ENCODE results near the gene SGCG.

SGCG gene

DNA sequence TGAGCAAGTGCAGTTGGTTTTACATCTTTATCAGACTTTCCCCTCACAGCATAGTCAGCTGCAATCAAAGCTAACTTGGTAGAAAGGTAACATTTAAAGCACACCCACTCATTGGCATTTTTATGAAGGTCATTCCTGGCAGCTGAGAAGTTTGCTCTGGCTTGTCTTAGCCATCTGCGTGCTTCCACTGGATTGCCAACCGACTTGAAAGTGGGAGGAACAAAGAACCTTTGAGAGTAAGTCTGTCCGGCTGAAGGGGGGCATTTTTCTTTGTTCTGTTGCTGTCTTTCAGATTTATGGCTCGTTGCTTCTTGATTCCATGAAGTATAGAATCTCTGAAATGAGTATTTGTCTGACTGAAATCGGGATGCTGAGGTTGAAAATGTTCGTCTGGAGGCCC lies 149.6 kb downstream of the SGCG start:
- no peak for DNase-seq (ENCODE audit: low read depth)

GRCh38 chr13:23339225-23339624 lies 158.4 kb downstream of the SGCG start:
- DNase-seq (ENCODE audit: low read depth) = no peak

DNA sequence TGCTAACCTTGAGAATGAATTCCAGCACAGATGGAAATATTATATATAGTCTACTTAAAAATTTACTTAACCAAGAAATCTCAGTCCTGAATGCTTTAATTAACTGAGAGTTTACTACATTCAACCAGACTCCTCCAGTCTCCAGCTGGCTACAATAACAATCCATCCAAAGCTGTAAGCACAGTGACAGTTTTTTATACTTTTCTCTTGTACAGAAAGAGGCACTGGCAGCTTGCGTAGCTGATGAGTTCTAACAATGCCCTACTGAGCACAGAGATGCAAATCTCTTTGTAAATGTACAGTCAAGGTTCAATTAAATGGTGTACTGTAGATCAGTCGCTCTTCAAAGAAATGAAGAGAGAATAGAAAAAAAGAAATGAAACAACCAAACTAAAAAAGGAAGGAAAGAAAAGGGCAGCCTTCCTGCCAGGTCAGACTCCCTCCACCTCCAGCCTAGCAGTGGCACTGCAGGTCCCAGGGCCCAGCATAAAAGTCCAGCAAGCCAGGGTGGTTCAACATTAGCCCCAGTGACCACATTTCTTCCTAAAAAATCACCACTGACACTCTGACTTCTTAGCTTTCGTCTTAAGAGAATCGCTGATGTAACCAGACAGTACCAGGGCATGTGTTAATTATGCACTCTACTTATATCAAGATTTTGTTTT lies 164.3 kb downstream of the SGCG start:
- DNase-seq (ENCODE audit: low read depth) = no peak

DNA sequence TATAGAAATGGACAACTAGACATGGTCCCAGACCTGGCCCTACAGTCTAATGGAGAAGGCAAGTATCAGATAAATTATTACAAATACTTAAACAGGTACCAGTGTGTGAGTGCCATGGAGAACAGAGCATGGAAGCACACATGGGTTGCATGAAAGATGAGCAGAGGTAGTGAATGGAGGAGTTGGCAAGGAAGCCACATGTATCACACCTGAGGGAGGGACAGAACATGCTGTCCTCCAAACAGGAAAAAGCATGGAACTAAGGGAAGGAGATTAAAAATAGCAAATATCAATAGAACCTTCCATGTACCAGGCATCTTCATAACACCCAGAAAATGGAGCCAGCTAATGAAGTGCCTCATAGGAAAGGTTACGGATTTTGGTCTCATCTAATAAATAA lies 166.8 kb downstream of the SGCG start:
- DNase-seq (ENCODE audit: low read depth) = no peak

- no peak for DNase-seq (ENCODE audit: low read depth)
Observed at GRCh38 chr13:23348262-23349127, 167.7 kb downstream of the SGCG start.

DNA sequence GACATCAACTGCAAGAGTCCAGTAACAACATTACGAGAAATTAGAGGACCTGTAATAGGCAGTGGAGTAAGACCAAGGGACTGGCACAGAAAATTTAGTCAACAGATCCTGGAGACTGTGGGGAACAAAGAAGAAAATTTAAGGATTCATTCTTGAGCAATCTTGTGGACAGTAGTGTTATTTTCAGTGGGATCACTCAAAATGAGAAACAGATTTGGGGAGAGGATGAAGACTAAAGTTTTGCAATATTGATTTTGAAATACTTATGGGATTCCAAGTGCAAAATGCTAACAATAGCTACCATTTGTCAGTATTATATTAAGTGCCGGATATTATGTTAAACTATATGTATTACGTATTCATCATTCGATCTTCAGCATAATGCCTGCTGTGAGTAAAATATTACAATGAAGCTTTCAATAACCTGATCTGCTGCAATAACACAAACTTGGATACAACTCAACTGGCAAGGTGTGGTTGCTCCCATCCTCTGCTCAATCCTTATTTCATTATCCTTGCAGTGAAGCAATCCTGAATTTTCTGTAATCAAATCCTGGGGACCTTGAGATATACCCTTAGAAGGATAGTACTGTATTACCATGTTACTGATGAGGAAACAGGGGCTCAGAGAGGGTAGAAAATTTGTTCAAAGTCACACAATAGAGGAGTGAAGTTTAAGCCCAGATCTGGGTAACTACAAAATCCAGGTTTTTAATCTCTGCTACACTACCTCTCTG lies 168.6 kb downstream of the SGCG start:
- DNase-seq (ENCODE audit: low read depth) = no peak

DNA sequence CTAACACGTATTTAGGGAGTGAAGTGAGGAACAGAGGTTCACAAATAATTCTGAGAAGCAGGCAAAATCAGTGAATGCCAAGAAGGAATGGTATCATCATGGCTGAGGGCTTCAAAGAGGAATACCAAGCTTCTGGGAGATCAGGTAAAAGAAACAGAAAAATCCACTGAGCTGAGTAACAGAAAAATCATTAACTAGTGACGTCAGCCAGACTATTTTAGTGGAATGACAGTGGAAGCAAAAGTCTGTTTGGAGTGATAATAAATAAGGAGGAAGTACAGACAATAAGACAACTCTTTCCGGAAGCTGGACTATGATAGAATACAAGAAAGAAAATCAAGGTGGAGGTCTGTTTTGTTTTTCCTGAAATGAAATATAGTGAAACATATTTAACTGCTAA lies 169.2 kb downstream of the SGCG start:
- DNase-seq (ENCODE audit: low read depth) = no peak

DNA sequence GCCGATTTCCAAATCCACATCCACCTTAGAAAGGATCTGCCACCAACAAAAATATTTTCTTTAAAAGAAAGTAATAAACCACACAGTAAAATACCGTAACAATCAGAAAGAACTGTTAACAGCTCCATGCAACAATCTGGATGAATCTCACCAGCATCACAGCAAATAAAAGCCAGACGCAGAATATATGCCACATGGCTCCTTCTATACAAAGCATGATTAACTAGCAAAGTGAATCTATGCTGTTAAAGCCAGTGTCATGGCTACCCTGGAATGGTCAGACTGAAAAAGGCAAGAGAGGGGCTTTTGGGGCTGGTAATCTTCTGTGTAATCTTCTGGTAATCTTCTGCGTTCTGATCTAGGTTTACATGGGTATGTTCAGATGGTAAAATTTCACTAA lies 171.4 kb downstream of the SGCG start:
- DNase-seq (ENCODE audit: low read depth) = no peak

DNA sequence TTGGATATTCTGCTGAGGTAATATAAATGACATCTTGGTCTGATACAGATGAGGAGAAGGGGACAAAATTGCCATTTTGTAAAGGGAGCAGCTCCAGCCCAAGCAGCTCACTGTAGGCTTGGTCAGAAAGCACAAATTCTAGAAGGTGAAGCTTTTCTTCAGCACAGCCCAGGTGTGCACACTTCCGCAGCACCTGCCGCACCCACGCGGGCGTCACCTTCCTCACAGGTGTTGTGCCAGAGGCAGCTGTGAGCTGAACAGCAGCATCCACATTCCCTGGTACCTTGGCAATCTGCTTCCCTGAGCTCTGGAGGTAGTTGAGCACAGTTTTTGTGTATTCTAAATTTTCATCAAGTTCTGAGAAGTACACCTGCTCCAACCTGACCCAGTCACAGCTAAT lies 173.7 kb downstream of the SGCG start:
- no peak for DNase-seq (ENCODE audit: low read depth)

DNA sequence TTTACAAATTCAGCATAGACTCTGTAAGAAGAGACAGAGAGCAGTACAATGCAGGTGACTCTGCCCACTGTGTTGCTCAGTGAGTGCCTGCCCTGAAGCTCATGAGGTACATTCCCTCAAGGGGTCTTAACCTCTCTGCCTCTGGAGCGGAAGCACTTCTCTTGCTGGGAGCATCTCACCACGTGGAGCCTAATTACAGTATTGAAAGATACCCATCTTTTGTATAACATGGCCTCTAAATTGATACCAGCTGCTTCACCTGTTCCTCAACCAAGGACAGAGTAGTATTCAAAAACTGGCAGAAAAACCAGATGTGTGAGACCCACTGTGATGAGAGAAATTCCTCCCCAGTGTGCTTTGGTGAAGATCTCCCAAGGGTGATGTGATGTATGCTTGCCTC lies 175.6 kb downstream of the SGCG start:
- no peak for DNase-seq (ENCODE audit: low read depth)

- no peak for DNase-seq (ENCODE audit: low read depth)
Observed at GRCh38 chr13:23357349-23357748, 176.6 kb downstream of the SGCG start.

DNA sequence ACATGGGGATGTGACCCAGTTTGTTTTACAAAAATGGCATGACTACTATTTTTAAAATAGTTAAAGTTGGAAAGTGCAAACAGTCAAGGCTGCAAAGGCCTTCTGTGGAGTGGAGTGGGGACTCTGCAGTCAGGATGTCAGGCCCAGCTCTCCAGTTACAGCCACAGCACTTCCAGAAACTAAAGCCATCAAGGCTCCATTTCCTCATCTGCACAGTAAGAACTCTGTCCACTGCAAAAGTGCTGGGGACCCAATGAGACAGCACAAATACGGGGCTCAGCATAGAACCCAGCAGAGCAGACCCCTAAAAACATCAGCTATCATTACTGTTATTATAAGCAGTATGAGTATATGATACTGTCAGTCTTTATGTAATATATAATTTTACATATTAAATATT lies 179.1 kb downstream of the SGCG start:
- no peak for DNase-seq (ENCODE audit: low read depth)

DNA sequence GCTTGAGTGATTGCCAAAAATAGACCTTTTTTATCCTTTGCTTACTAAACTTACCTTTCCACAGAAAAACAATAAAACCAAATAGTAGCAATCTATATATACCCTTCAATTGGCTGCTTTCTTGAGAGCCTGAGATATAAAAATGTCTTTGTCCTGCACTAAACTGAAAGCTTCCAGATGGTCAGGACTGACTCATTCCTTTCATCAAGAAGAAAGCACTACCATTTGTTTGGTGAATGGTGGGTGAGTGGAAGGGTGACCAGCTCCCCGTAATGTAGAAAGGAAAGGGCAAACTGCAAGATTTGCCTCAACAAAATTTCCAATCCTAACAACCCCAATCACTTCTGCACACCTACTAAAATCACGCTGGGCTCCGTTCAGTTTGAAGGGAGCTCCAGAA lies 184.9 kb downstream of the SGCG start:
- no peak for DNase-seq (ENCODE audit: low read depth)

DNA sequence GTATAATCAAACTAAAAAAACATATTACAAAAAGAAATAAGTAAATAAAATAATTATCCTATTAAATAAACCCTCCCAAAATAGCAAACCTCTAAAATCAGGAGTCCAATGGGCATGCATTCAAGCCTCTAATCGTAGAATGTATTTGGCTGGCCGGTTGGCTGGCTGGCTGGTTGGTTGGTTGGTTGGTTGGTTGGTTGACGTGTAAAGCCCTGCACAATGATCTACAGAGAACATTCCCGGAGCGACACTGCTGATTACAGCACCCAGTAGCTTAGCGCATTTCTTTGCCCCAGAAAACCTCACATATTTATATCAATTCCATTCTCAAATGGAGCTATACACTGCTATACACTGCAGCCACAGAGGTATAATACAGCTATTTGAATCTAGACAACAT lies 187.1 kb downstream of the SGCG start:
- DNase-seq (ENCODE audit: low read depth) = no peak

DNA sequence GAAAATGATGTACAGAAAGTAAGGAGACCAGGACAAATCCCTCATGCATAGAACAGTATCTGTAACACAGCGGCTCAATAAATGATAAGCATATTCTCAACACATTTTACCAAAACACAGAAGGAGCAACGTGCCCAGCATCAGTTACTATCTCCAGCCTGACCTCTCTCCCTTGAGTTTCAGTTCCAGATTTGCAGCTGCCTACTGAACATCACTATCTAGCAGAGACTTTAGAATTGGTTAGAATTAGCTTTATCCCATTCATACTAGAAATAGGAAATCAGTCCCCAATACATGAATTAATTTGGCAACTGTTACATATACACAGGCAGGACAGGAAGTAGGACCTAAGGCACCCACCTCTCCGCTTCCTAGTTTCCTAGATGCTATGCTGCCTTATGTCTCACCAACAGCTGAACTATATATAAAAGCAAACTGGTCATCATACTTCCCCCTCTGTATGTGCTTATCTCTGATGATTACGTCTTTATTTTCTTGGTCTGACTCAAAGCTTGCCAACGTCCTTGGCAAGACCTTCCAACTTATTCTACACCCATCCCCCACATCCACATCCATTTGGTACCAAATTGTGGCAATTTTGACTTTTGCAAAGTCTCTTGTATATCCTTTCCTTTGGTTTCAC lies 191.6 kb downstream of the SGCG start:
- no peak for DNase-seq (ENCODE audit: low read depth)

Measured in T follicular helper cell (primary cell).